SK-N-SH (cell line): ENCODE measurements around the gene TMEM161A.

Experiments used
- ELF1 ChIP-seq: IDR thresholded peaks from 2 replicates; pipeline ENCODE4 v1.4.0; 2012
- EP300 ChIP-seq, 2 experiments: IDR thresholded peaks; 2 replicates each; pipeline versions ENCODE4 v1.4.0 to v1.6.1; 2012; ENCODE audit warnings: borderline replicate concordance in 1 of 2, low read depth in 1 of 2, low read length in 1 of 2
- EZH2phosphoT487 ChIP-seq: fragments of 200-600 bp; sonication (generic); IDR thresholded peaks from 2 replicates; pipeline ENCODE4 v1.6.1; 2017; ENCODE audit warnings: low read depth, mixed run types, mild to moderate bottlenecking, antibody characterized with exemption, moderate library complexity, borderline replicate concordance
- GABPA ChIP-seq: IDR thresholded peaks from 2 replicates; pipeline ENCODE4 v1.4.0; 2012; ENCODE audit warnings: low read depth, mild to moderate bottlenecking
- NFIC ChIP-seq: IDR thresholded peaks from 2 replicates; pipeline ENCODE4 v1.4.0; 2012; ENCODE audit warnings: borderline replicate concordance
- POLR2AphosphoS5 ChIP-seq: IDR thresholded peaks from 2 replicates; pipeline ENCODE4 v1.6.1; 2012; ENCODE audit warnings: low read depth, low read length
- SMC3 ChIP-seq: IDR thresholded peaks from 2 replicates; pipeline ENCODE4 v1.6.1; 2012; ENCODE audit warnings: low read depth, low read length, improper control_type of control experiment
- TF ChIP-seq, protein P1 (sequence below): fragments of 150-350 bp; IDR thresholded peaks from 2 replicates; pipeline ENCODE4 v1.6.1; 2017; ENCODE audit warnings: antibody characterized with exemption, low read length, low read depth, borderline replicate concordance
- TF ChIP-seq, protein P2 (sequence below): fragments of 200-600 bp; sonication (generic); IDR thresholded peaks from 2 replicates; pipeline ENCODE4 v1.6.1; 2017; ENCODE audit warnings: antibody characterized with exemption, mild to moderate bottlenecking, moderate library complexity
- TF ChIP-seq, protein P3 (sequence below): IDR thresholded peaks from 2 replicates; pipeline ENCODE4 v1.6.1; 2012; ENCODE audit warnings: mild to moderate bottlenecking, low read depth, low read length, moderate library complexity
- TF ChIP-seq, protein P4 (sequence below): IDR thresholded peaks from 2 replicates; pipeline ENCODE4 v1.4.0; 2012; ENCODE audit warnings: low read depth

DNA sequence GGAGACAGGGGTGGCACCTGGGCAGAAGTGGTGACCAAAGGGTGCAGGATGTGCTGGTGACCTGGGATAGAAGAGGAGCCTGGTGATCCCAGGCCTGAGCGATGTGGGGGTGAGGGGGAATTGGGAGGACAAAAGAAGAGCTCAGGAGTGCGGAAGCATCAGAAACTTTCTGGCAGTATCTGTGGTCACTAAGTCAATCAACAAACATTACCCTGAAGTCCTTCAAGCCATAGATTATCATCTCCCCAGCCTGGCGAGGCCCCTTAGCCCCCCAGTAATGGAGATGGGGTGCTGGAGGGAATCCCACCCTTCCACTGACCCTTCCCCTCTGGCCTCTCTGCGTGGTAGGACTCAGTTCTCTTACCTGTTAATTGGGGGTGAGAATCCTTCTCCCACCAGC is 21.3 kb upstream of the TMEM161A start:
- TF ChIP-seq, protein P1, sequence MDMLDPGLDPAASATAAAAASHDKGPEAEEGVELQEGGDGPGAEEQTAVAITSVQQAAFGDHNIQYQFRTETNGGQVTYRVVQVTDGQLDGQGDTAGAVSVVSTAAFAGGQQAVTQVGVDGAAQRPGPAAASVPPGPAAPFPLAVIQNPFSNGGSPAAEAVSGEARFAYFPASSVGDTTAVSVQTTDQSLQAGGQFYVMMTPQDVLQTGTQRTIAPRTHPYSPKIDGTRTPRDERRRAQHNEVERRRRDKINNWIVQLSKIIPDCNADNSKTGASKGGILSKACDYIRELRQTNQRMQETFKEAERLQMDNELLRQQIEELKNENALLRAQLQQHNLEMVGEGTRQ = no peak
- TF ChIP-seq SMC3 (no peak), NFIC (no peak), EZH2phosphoT487 (no peak), EP300 (IDR thresholded peaks at IDR 0.05; ENCODE audit: borderline replicate concordance in 1 of 2, low read depth in 1 of 2, low read length in 1 of 2) (no peak), ELF1 (no peak), GABPA (no peak), POLR2AphosphoS5 (no peak)
- TF ChIP-seq, protein P2, sequence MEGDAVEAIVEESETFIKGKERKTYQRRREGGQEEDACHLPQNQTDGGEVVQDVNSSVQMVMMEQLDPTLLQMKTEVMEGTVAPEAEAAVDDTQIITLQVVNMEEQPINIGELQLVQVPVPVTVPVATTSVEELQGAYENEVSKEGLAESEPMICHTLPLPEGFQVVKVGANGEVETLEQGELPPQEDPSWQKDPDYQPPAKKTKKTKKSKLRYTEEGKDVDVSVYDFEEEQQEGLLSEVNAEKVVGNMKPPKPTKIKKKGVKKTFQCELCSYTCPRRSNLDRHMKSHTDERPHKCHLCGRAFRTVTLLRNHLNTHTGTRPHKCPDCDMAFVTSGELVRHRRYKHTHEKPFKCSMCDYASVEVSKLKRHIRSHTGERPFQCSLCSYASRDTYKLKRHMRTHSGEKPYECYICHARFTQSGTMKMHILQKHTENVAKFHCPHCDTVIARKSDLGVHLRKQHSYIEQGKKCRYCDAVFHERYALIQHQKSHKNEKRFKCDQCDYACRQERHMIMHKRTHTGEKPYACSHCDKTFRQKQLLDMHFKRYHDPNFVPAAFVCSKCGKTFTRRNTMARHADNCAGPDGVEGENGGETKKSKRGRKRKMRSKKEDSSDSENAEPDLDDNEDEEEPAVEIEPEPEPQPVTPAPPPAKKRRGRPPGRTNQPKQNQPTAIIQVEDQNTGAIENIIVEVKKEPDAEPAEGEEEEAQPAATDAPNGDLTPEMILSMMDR = no peak
- TF ChIP-seq, protein P3, sequence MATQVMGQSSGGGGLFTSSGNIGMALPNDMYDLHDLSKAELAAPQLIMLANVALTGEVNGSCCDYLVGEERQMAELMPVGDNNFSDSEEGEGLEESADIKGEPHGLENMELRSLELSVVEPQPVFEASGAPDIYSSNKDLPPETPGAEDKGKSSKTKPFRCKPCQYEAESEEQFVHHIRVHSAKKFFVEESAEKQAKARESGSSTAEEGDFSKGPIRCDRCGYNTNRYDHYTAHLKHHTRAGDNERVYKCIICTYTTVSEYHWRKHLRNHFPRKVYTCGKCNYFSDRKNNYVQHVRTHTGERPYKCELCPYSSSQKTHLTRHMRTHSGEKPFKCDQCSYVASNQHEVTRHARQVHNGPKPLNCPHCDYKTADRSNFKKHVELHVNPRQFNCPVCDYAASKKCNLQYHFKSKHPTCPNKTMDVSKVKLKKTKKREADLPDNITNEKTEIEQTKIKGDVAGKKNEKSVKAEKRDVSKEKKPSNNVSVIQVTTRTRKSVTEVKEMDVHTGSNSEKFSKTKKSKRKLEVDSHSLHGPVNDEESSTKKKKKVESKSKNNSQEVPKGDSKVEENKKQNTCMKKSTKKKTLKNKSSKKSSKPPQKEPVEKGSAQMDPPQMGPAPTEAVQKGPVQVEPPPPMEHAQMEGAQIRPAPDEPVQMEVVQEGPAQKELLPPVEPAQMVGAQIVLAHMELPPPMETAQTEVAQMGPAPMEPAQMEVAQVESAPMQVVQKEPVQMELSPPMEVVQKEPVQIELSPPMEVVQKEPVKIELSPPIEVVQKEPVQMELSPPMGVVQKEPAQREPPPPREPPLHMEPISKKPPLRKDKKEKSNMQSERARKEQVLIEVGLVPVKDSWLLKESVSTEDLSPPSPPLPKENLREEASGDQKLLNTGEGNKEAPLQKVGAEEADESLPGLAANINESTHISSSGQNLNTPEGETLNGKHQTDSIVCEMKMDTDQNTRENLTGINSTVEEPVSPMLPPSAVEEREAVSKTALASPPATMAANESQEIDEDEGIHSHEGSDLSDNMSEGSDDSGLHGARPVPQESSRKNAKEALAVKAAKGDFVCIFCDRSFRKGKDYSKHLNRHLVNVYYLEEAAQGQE = no peak
- TF ChIP-seq, protein P4, sequence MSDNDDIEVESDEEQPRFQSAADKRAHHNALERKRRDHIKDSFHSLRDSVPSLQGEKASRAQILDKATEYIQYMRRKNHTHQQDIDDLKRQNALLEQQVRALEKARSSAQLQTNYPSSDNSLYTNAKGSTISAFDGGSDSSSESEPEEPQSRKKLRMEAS = no peak
